GM18861 (cell line): ENCODE measurements around the gene NDST4.
"Not testable (repeated sequence)": the region's sequence is repeated elsewhere in the genome, so short reads cannot be mapped to it uniquely, and the experiment has no call there.

Source experiments
- ATAC-seq: cut with Tn5 transposase; IDR thresholded peaks from one replicate; pipeline ENCODE4 v1.9.1; 2021; ENCODE audit not compliant: unreplicated experiment

The NDST4 gene

GRCh38 chr4:115058533-115058932, 54.9 kb downstream of the NDST4 start:
- no peak for ATAC-seq

- ATAC-seq, result no peak
These were observed 58.6 kb downstream of the NDST4 start for GRCh38 chr4:115054836-115055235.

- ATAC-seq, result no peak
These were observed 60.1 kb downstream of the NDST4 start for GRCh38 chr4:115053313-115053712.

GRCh38 chr4:115042496-115042895, 70.9 kb downstream of the NDST4 start:
- ATAC-seq, result no peak

GRCh38 chr4:115030281-115030680, 83.1 kb downstream of the NDST4 start:
- no peak for ATAC-seq

- no peak for ATAC-seq
These were observed 84.6 kb downstream of the NDST4 start for GRCh38 chr4:115028682-115029410.

GRCh38 chr4:114999880-115000279, 113.5 kb downstream of the NDST4 start:
- no peak for ATAC-seq

GRCh38 chr4:114998316-114998715, 115.1 kb downstream of the NDST4 start:
- no peak for ATAC-seq

- ATAC-seq, result no peak
These were observed 115.7 kb downstream of the NDST4 start for GRCh38 chr4:114997576-114998247.

- no peak for ATAC-seq
These were observed 127.3 kb downstream of the NDST4 start for GRCh38 chr4:114986133-114986532.

- ATAC-seq, result no peak
These were observed 132.3 kb downstream of the NDST4 start for GRCh38 chr4:114980932-114981708.

- ATAC-seq, result not testable (repeated sequence)
These were observed 133.0 kb downstream of the NDST4 start for GRCh38 chr4:114980399-114980798.

GRCh38 chr4:114976901-114977300, 136.5 kb downstream of the NDST4 start:
- ATAC-seq, result no peak

- ATAC-seq, result no peak
These were observed 149.4 kb downstream of the NDST4 start for GRCh38 chr4:114964026-114964425.

GRCh38 chr4:114945616-114946015, 167.8 kb downstream of the NDST4 start:
- no peak for ATAC-seq

- ATAC-seq, result no peak
These were observed 171.9 kb downstream of the NDST4 start for GRCh38 chr4:114941503-114941902.

GRCh38 chr4:114927881-114928280, 185.5 kb downstream of the NDST4 start:
- ATAC-seq, result no peak

GRCh38 chr4:114926583-114926982, 186.8 kb downstream of the NDST4 start:
- ATAC-seq, result no peak

GRCh38 chr4:114924311-114924710, 189.1 kb downstream of the NDST4 start:
- no peak for ATAC-seq

GRCh38 chr4:114922592-114922933, 190.9 kb downstream of the NDST4 start:
- no peak for ATAC-seq

GRCh38 chr4:114921790-114922591, 191.4 kb downstream of the NDST4 start:
- ATAC-seq, result no peak
